Astrocyte of the hippocampus (primary cell): ENCODE measurements around the gene IRF8.
A peak's percentile ranks its signal among the peaks of the same experiment; 100 is the strongest.
"Not testable (repeated sequence)": the region's sequence is repeated elsewhere in the genome, so short reads cannot be mapped to it uniquely, and the experiment has no call there.

ENCODE experiments used
- DNase-seq: peaks from one replicate; pipeline ENCODE4 v3.0.0; 2011; ENCODE audit warnings: low read depth, low spot score

The IRF8 gene

GRCh38 chr16:85935391-85935973 lies 36.5 kb downstream of the IRF8 start:
- no peak for DNase-seq

GRCh38 chr16:85935974-85936760 lies 37.2 kb downstream of the IRF8 start:
- DNase-seq, result no peak

GRCh38 chr16:85936816-85937215 lies 37.9 kb downstream of the IRF8 start:
- DNase-seq, result peak; percentile 7

DNA sequence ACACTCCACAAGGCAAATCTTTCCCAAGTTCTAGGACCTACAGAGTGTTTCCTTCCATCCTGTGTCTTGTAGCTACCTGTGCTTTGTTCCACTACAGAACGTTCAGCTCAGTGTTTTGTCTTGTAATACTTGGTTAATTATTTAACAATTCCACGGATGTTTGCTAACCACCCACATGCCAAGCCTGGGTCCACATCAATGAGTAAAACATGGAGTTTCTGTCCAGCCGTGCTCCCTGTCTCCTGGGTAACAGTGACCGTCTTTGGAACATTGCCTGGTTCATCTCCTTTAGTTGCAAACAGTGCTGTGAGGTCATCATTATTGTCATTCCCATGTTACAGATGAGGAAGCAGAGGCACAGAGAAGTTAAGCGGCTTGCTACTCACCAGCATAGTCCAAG lies 41.3 kb downstream of the IRF8 start:
- no peak for DNase-seq

GRCh38 chr16:85941863-85942644 lies 43.1 kb downstream of the IRF8 start:
- DNase-seq, result no peak

DNA sequence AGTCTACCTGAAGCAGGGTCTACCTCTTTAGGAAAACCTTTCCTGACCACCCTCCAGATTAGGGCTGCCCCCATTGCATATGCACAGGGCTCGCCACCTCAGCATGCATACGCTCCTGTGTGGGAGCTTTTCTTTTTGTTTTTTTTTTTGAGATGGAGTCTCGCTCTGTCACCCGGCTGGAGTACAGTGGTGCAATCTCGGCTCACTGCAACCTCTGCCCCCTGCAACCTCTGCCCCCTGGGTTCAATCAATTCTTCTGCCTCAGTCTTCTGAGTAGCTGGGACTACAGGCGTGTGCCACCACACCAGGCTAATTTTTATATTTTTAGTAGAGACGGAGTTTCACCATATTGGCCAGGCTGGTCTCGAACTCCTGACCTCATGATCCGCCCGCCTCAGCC lies 43.7 kb downstream of the IRF8 start:
- DNase-seq, result not testable (repeated sequence)

DNA sequence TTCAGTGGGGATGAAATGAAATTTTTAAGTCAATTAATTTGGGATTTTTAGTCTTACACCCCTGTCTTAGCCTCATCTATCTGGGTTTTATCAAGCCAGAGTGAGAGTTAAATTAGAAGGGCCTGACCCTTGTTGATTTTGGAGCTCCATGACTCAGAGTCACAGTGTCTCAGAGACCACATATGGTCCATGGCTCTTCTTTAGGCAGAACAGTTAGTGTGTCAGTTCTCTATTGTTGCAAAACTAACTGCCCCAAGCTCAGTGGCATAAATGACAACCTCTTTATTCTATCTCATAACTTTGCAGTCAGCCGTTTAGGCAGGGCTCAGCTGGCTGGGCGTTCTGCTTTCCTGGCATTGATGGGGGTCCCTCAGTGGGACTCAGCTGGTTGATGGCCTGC lies 44.7 kb downstream of the IRF8 start:
- no peak for DNase-seq

- no peak for DNase-seq
Measured at GRCh38 chr16:85944572-85945423, 45.8 kb downstream of the IRF8 start.

- DNase-seq, result no peak
Measured at GRCh38 chr16:85945424-85945751, 46.4 kb downstream of the IRF8 start.

DNA sequence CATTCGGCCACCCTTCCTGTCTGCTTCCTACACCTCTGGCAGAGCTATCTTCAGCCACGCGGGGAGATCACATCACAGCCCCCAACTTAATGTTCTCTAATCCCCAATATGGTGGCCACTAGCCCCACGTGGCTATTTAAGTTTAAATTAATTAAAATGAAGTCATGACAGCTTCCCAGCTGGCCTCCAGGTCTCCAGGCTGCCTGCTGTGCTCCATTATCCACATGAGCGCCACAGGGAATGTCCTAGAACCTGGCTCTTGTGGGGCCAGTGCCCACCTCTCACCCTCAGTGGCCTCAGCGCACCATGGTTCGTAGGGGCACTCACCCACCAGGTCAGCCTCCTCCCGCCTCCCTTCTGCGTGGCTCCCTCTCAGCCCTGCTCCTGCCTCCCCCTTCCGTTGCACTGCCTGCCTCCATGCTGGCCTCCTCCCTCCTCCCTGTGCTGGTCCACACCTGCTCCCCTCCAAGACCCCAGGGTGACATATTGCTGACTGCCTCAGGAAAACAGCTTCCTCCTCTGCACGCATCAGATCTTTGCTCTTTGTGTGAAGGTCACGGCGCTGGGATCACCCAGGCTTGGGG lies 47.7 kb downstream of the IRF8 start:
- DNase-seq, result no peak

GRCh38 chr16:85947230-85948137 lies 48.5 kb downstream of the IRF8 start:
- no peak for DNase-seq

DNA sequence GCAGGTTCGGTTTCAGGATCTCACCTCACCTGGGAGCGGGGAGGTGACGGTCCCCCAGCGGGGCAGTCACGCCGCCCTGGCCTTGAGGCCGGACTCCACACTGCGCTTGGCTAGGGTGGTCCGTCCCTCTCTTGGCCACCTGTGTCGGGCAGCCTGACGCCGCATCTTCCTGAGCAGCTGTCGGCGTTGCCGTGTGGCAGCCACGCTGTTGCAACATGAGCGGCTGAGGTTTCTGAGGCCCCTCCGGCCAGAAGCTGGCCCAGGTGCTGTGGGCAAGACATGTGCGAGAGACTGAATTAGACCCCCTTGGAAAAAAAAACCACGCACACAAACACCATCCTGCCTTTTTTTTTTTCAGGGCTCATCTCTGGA lies 49.2 kb downstream of the IRF8 start:
- no peak for DNase-seq

DNA sequence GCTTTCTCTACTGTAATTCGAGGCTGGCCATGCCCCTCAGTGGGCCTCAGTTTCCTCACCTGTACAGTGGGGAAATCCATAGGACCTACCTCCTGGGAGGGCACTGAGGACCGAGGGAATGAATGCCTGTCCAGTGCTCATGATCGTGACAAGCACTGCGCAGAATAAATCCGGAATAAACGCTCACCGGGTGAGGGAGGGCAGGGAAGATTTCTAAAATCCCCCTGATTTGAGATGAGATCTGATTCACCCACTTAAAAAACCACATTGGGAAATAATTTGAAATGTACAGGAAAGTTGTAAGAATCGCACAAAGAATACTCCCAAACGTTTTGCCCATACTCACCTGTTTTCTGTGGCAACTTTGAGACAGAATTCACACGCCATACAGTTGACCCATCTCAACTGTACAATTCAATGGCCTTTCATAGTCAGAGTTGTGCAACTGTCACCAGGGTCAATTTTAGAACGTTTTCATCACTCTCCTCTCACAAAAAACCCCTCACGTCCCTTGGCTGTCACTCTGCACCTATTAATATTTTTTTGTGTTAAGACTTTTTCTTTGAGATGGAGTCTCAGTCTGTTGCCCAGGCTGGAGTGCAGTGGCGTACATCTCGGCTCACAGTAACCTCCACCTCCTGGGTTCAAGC lies 49.8 kb downstream of the IRF8 start:
- DNase-seq, result no peak

DNA sequence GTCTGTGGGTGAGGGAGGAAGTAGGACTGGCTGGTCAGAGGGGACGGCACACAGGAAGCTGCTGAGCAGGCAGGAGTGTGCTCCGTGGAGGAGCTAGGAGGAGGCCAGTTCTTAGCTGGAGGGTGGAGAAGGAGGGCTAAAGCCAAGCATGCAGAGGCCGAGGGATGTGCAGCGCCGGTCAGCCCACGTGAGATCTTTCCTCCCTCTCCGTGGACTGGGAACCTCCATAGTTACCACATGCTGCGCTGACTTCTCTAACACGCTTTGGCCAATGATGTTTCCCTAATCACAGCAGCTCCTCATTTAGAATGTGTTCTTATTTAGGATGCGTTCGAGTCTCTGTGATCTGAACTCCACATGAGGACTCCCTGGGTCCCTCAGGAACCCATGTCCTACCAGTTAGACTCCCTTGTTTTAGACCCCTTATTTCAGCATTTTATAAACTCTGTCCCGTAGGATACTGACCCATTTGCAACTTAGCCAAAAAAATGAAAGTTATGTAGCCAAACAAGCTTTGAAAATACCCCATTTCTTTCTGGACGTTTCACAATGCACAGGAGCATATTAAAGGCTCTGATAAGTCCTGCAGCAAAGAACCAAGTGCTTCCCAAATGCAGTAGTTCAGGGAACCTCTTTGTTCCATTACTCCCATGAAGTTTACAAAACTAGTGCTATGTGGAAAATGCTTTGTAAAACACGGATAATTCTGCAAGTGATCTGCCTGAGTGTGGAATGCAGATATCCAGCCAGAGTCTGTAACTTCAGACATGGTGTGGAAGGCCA lies 51.4 kb downstream of the IRF8 start:
- no peak for DNase-seq

DNA sequence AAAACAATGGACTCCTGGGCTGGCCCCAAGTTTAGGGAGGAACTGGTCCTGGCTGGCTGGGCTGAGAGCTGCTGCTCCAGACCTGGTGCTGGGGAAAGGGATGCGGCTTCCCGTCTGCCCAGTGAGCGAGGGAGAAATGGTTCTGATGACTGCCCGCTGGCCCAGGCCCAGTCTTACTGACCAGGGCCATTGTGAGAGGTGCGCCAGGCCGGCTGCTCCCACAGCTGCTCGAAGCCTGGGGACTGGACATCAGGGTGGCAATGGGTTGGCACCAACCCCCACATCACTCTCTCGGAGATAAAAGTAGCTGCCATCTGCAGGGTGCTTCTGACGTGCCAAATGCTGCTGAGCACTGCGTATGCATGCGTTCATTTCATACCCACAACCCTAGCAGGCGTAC lies 53.2 kb downstream of the IRF8 start:
- no peak for DNase-seq

GRCh38 chr16:85952811-85953210 lies 53.8 kb downstream of the IRF8 start:
- no peak for DNase-seq

- no peak for DNase-seq
Measured at GRCh38 chr16:85954927-85955519, 56.1 kb downstream of the IRF8 start.

DNA sequence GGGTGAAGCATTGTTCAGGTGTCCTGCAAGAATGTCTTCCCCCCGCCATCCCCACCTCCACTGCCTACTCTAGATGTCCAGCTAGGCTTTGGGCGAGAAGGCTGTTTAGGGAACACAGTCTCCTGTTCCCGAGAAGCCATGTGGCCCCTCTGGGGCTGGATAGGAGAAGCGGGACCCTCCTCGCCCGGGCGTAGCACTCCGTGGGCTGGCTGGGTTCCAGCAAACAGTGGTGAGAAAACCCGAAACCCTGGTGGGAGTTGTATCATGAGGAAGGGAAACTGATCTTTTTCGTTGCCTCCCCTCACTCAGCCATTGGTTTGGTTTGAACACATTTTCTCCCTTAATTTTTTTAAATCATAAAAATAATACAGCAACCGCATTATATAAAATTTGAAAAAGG lies 56.6 kb downstream of the IRF8 start:
- no peak for DNase-seq

- no peak for DNase-seq
Measured at GRCh38 chr16:85956426-85956825, 57.5 kb downstream of the IRF8 start.
